ENCODE results near the gene HSD11B1.
A peak's percentile ranks its signal among the peaks of the same experiment; 100 is the strongest.

HSD11B1 gene

GRCh38 chr1:209723756-209724693 lies 19.4 kb downstream of the HSD11B1 start:
- DNase-seq (ENCODE audit: insufficient read length, low spot score) (no peak), FAIRE-seq (peak; percentile 79)

- no peak for DNase-seq (ENCODE audit: insufficient read length, low spot score)
- no peak for FAIRE-seq
Observed at GRCh38 chr1:209727286-209727685, 22.6 kb downstream of the HSD11B1 start.

GRCh38 chr1:209727785-209728184 lies 23.1 kb downstream of the HSD11B1 start:
- FAIRE-seq = no peak
- no peak for DNase-seq (ENCODE audit: insufficient read length, low spot score)

- FAIRE-seq = no peak
- DNase-seq (ENCODE audit: insufficient read length, low spot score) = no peak
Observed at GRCh38 chr1:209728466-209728865, 23.8 kb downstream of the HSD11B1 start.

GRCh38 chr1:209729436-209729835 lies 24.8 kb downstream of the HSD11B1 start:
- DNase-seq (ENCODE audit: insufficient read length, low spot score) = no peak
- no peak for FAIRE-seq

- no peak for DNase-seq (ENCODE audit: insufficient read length, low spot score)
- no peak for FAIRE-seq
Observed at GRCh38 chr1:209732725-209733124, 28.1 kb downstream of the HSD11B1 start.

GRCh38 chr1:209733409-209734192 lies 29.0 kb downstream of the HSD11B1 start:
- FAIRE-seq = no peak
- DNase-seq (ENCODE audit: insufficient read length, low spot score) = no peak

- no peak for DNase-seq (ENCODE audit: insufficient read length, low spot score)
- FAIRE-seq = no peak
Observed at GRCh38 chr1:209736490-209737117, 32.0 kb downstream of the HSD11B1 start.

GRCh38 chr1:209737118-209737505 lies 32.5 kb downstream of the HSD11B1 start:
- FAIRE-seq (no peak), DNase-seq (ENCODE audit: insufficient read length, low spot score) (no peak)

GRCh38 chr1:209738270-209738669 lies 33.6 kb downstream of the HSD11B1 start:
- no peak for FAIRE-seq

GRCh38 chr1:209741193-209741592 lies 36.5 kb downstream of the HSD11B1 start:
- FAIRE-seq = no peak
- no peak for DNase-seq (ENCODE audit: insufficient read length, low spot score)

More at GRCh38 chr1:209738270-209738669, 33.6 kb downstream of the HSD11B1 start:
- no peak for DNase-seq (ENCODE audit: insufficient read length, low spot score)

- FAIRE-seq (no peak), DNase-seq (ENCODE audit: insufficient read length, low spot score) (no peak)
Observed at GRCh38 chr1:209741889-209742288, 37.2 kb downstream of the HSD11B1 start.

GRCh38 chr1:209742409-209743144 lies 37.9 kb downstream of the HSD11B1 start:
- no peak for DNase-seq (ENCODE audit: insufficient read length, low spot score)
- no peak for FAIRE-seq

- FAIRE-seq = no peak
- no peak for DNase-seq (ENCODE audit: insufficient read length, low spot score)
Observed at GRCh38 chr1:209743145-209743482, 38.5 kb downstream of the HSD11B1 start.

GRCh38 chr1:209746451-209747165 lies 42.0 kb downstream of the HSD11B1 start:
- no peak for FAIRE-seq

GRCh38 chr1:209747580-209748262 lies 43.1 kb downstream of the HSD11B1 start:
- DNase-seq (ENCODE audit: insufficient read length, low spot score) (peak; percentile 50), FAIRE-seq (peak; percentile 89)

More at GRCh38 chr1:209746451-209747165, 42.0 kb downstream of the HSD11B1 start:
- DNase-seq (ENCODE audit: insufficient read length, low spot score) = no peak

GRCh38 chr1:209748620-209749019 lies 44.0 kb downstream of the HSD11B1 start:
- FAIRE-seq (no peak), DNase-seq (ENCODE audit: insufficient read length, low spot score) (no peak)

GRCh38 chr1:209749205-209749604 lies 44.6 kb downstream of the HSD11B1 start:
- DNase-seq (ENCODE audit: insufficient read length, low spot score) (no peak), FAIRE-seq (no peak)

- peak; percentile 48 for FAIRE-seq
- DNase-seq (ENCODE audit: insufficient read length, low spot score) = no peak
Observed at GRCh38 chr1:209749670-209750323, 45.2 kb downstream of the HSD11B1 start.

Measured in GM19239 (cell line).